HG03025 (cell line): ENCODE measurements around the gene BCOR.

Source experiments
- ATAC-seq: cut with Tn5 transposase; IDR thresholded peaks from one replicate; pipeline ENCODE4 v1.9.1; 2021; ENCODE audit warnings: mild to moderate bottlenecking, moderate library complexity; ENCODE audit not compliant: unreplicated experiment, low FRiP score

BCOR gene

GRCh38 chrX:40097504-40098263 lies at the start of gene BCOR:
BCOR (minus strand) TSS chrX:40097958; CDS start chrX:40077929, 20,029 bp downstream.
- no peak for ATAC-seq

GRCh38 chrX:40147126-40147952 lies 49.6 kb upstream of the BCOR start:
- no peak for ATAC-seq

- no peak for ATAC-seq
Observed at GRCh38 chrX:40146262-40147125, 48.7 kb upstream of the BCOR start.

- no peak for ATAC-seq
Observed at GRCh38 chrX:40145923-40146261, 48.1 kb upstream of the BCOR start.

- ATAC-seq, result no peak
Observed at GRCh38 chrX:40145001-40145922, 47.5 kb upstream of the BCOR start.

- ATAC-seq, result no peak
Observed at GRCh38 chrX:40144576-40144975, 46.8 kb upstream of the BCOR start.

GRCh38 chrX:40143987-40144386 lies 46.2 kb upstream of the BCOR start:
- ATAC-seq, result no peak

GRCh38 chrX:40143001-40143400 lies 45.2 kb upstream of the BCOR start:
- ATAC-seq, result no peak

GRCh38 chrX:40142417-40142816 lies 44.7 kb upstream of the BCOR start:
- ATAC-seq, result no peak

- no peak for ATAC-seq
Observed at GRCh38 chrX:40140706-40141499, 43.1 kb upstream of the BCOR start.

GRCh38 chrX:40132751-40133150 lies 35.0 kb upstream of the BCOR start:
- no peak for ATAC-seq

GRCh38 chrX:40131654-40132337 lies 34.0 kb upstream of the BCOR start:
- ATAC-seq, result no peak

- ATAC-seq, result no peak
Observed at GRCh38 chrX:40130207-40130606, 32.4 kb upstream of the BCOR start.

GRCh38 chrX:40127052-40127451 lies 29.3 kb upstream of the BCOR start:
- no peak for ATAC-seq

- no peak for ATAC-seq
Observed at GRCh38 chrX:40122487-40122886, 24.7 kb upstream of the BCOR start.

GRCh38 chrX:40121618-40122017 lies 23.9 kb upstream of the BCOR start:
- ATAC-seq, result no peak

GRCh38 chrX:40120838-40121580 lies 23.3 kb upstream of the BCOR start:
- ATAC-seq, result no peak

GRCh38 chrX:40117715-40118285 lies 20.0 kb upstream of the BCOR start:
- ATAC-seq, result no peak
